ENCODE measurements around the gene PLCG1. TPM values are rescaled to one million over a fixed set of nuclear protein-coding genes. Genes with fewer than 3 reads are reported as not detected.
A peak's percentile ranks its signal among the peaks of the same experiment; 100 is the strongest.

The PLCG1 gene
- total RNA-seq, 1 experiment from 2014 or later = 33.2 TPM

DNA sequence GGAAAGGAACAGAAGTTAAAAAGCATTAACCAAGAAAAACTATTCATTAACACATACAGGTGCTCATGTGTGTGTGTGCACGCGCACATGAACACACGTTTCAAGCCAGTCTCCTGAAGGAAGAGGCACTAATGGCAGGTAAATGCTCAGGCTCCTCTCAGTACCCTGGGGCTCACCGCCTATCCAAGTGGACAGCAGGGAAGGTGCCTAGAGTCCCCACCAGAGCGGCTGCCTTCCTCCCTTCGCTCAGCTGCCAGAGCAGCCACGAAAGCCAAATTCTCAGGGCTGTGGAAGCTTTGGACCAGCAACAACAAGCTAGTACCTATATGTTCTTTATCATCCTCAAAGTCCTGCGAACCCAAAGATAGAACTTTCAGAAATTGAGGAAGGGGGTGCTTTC is 42.6 kb downstream of the PLCG1 start:
- ChIA-PET POLR2A (interaction anchor here (0.8 to 0.9 kb wide), 2 partner anchors 50 to 54 kb away, joined by 3 read pairs; no protein-coding TSS in a partner anchor), CTCF (interaction anchor here (0.7 to 2.5 kb wide), 3 partner anchors 53 to 211 kb away, joined by 3 to 9 read pairs (median 7); no protein-coding TSS in a partner anchor)
- no peaks in the 10 kb centered on the region for H3K27me3 Mint-ChIP-seq (ENCODE audit: insufficient read depth, unreplicated experiment)
- no peak for DNase-seq (ENCODE audit: unreplicated experiment)
- H3K27ac Mint-ChIP-seq (ENCODE audit: low read depth, unreplicated experiment) = peak overlapping the region; percentile 35
- intact Hi-C loops (cut with micrococcal nuclease) = no loop called here
- BruUV-seq (replicated peaks) = no TSS peak
- peaks cover 23% of the 10 kb centered on the region for H3K4me1 Mint-ChIP-seq (ENCODE audit: insufficient read depth, unreplicated experiment)
- peaks cover 15% of the 10 kb centered on the region for H3K36me3 Mint-ChIP-seq (ENCODE audit: insufficient read depth, unreplicated experiment)
- TF ChIP-seq, protein P1, sequence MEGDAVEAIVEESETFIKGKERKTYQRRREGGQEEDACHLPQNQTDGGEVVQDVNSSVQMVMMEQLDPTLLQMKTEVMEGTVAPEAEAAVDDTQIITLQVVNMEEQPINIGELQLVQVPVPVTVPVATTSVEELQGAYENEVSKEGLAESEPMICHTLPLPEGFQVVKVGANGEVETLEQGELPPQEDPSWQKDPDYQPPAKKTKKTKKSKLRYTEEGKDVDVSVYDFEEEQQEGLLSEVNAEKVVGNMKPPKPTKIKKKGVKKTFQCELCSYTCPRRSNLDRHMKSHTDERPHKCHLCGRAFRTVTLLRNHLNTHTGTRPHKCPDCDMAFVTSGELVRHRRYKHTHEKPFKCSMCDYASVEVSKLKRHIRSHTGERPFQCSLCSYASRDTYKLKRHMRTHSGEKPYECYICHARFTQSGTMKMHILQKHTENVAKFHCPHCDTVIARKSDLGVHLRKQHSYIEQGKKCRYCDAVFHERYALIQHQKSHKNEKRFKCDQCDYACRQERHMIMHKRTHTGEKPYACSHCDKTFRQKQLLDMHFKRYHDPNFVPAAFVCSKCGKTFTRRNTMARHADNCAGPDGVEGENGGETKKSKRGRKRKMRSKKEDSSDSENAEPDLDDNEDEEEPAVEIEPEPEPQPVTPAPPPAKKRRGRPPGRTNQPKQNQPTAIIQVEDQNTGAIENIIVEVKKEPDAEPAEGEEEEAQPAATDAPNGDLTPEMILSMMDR (IDR thresholded peaks at IDR 0.05; ENCODE audit: unreplicated experiment) = no peak
- no peaks in the 10 kb centered on the region for H3K9me3 Mint-ChIP-seq (ENCODE audit: unreplicated experiment)
- no peak overlapping the region for H3K4me3 Mint-ChIP-seq (ENCODE audit: unreplicated experiment)

DNA sequence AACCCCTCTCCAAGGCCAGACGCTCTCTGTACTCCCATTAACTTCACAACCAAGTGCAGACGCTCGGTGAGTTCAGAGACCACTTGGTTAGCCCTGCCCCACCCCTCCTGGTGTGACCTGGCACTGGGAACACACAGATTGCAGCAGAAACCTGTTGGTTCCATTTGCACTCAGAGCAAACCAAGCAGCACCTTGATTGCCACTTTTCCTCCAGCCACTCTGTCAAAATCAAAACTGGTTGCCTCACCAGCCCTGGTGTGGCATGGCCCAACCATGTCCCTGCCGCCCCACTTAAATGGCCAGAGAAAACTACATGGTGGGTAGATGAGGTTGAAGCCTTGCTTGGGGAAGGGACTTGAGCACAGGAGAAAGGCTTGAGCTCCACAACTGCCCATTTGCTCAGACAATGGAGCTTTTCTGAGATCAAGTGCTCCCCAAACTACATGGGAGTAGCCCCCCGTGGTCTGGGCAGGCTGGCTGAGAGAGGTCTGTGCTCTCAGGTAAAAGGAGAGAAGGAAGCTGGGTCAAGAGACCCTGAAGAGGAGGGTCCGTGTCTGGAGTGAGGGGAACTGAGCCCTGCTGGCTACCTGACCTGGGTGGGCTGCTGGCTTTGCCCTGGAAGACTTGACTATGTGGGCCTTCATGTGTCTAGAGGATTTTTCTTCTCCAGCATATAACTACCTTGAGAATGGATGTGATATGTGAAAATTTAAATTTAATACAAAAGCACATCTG is 43.4 kb downstream of the PLCG1 start:
- no peak for DNase-seq (ENCODE audit: unreplicated experiment)
- CTCF ChIA-PET = interaction anchor here (0.7 to 3.8 kb wide), 6 partner anchors 8 to 160 kb away, joined by 3 to 21 read pairs (median 8); partner anchors contain the start of gene LPIN3
- no TSS peak for BruUV-seq (replicated peaks)
- Mint-ChIP-seq H3K36me3 (ENCODE audit: insufficient read depth, unreplicated experiment) (peaks cover 10% of the 10 kb centered on the region), H3K4me1 (ENCODE audit: insufficient read depth, unreplicated experiment) (peaks cover 23% of the 10 kb centered on the region), H3K9me3 (ENCODE audit: unreplicated experiment) (no peaks in the 10 kb centered on the region), H3K27me3 (ENCODE audit: insufficient read depth, unreplicated experiment) (no peaks in the 10 kb centered on the region), H3K27ac (ENCODE audit: low read depth, unreplicated experiment) (peak overlapping the region; percentile 63), H3K4me3 (ENCODE audit: unreplicated experiment) (no peak overlapping the region)
- TF ChIP-seq, protein P1 (IDR thresholded peaks at IDR 0.05; ENCODE audit: unreplicated experiment) = no peak
- intact Hi-C loops (cut with micrococcal nuclease) = no loop called here
- POLR2A ChIA-PET = interaction anchor here (0.6 to 0.9 kb wide), 3 partner anchors 49 to 244 kb away, joined by 3 read pairs; no protein-coding TSS in a partner anchor

DNA sequence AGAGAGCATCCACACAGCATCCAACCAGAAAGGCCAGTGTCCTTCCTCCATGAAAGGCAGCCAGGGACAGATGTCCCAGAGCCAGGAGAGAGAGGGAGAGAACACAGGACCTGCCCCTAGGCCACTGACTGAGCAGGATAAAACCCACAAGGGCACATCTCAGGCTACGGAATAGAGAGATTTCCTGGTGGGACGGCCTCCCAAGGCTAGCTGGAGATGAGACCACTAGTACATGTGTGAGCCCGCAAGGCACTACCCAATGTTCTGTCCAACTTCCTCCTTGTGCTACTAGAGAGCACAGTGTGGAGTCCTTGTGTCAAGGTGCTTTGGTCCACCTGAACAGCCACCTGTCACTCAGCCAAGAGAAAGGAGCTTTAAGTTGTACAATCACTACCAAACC is 44.2 kb downstream of the PLCG1 start:
- no peak for DNase-seq (ENCODE audit: unreplicated experiment)
- POLR2A ChIA-PET = interaction anchor here (0.7 to 1.1 kb wide), 5 partner anchors 9 to 158 kb away, joined by 3 to 4 read pairs (median 3); no protein-coding TSS in a partner anchor
- CTCF ChIA-PET = interaction anchor here (0.6 to 3.8 kb wide), 7 partner anchors 9 to 159 kb away, joined by 4 to 21 read pairs (median 7); partner anchors contain the start of gene LPIN3
- no TSS peak for BruUV-seq (replicated peaks)
- Mint-ChIP-seq H3K9me3 (ENCODE audit: unreplicated experiment) (no peaks in the 10 kb centered on the region), H3K36me3 (ENCODE audit: insufficient read depth, unreplicated experiment) (peaks cover 5% of the 10 kb centered on the region), H3K4me1 (ENCODE audit: insufficient read depth, unreplicated experiment) (peaks cover 23% of the 10 kb centered on the region), H3K27me3 (ENCODE audit: insufficient read depth, unreplicated experiment) (no peaks in the 10 kb centered on the region), H3K4me3 (ENCODE audit: unreplicated experiment) (no peak overlapping the region), H3K27ac (ENCODE audit: low read depth, unreplicated experiment) (no peak overlapping the region)
- intact Hi-C loops (cut with micrococcal nuclease) = no loop called here
- TF ChIP-seq, protein P1 (IDR thresholded peaks at IDR 0.05; ENCODE audit: unreplicated experiment) = no peak
